K562 (cell line): ENCODE measurements around the gene LRCH1.

Experiments used
- GATA2 ChIP-seq: sonication (generic); formaldehyde crosslinking; IDR thresholded peaks from 2 replicates; pipeline ENCODE4 v1.4.0; 2020; ENCODE audit warnings: mild to moderate bottlenecking, missing genetic modification reagents
- KLF16 ChIP-seq: IDR thresholded peaks from 2 replicates; pipeline ENCODE4 v1.6.1; 2016; ENCODE audit warnings: antibody characterized with exemption
- RAD51 ChIP-seq: fragments of 450-650 bp; IDR thresholded peaks from 2 replicates; pipeline ENCODE4 v1.7.1; 2016; ENCODE audit warnings: low read depth, mild to moderate bottlenecking, borderline replicate concordance
- ZBTB49 ChIP-seq: sonication (generic); formaldehyde crosslinking; IDR thresholded peaks from 2 replicates; pipeline ENCODE4 v1.8.0; 2022; ENCODE audit warnings: missing genetic modification reagents, mild to moderate bottlenecking, borderline replicate concordance
- ZNF140 ChIP-seq: fragments of 250-450 bp; sonication (Bioruptor Pico); IDR thresholded peaks from 2 replicates; pipeline ENCODE4 v1.8.0; 2021; ENCODE audit warnings: moderate library complexity, mild to moderate bottlenecking, inconsistent platforms
- ZNF766 ChIP-seq: fragments of 200-800 bp; sonication (Bioruptor generic); conservative IDR thresholded peaks from 2 replicates; pipeline ENCODE4 v1.6.1; 2016; ENCODE audit warnings: missing genetic modification characterization, missing compliant biosample characterization
- TF ChIP-seq, protein P1 (sequence below): fragments of 250-450 bp; sonication (Bioruptor Pico); IDR thresholded peaks from 2 replicates; pipeline ENCODE4 v1.8.0; 2021; ENCODE audit warnings: mild to moderate bottlenecking, moderate library complexity

DNA sequence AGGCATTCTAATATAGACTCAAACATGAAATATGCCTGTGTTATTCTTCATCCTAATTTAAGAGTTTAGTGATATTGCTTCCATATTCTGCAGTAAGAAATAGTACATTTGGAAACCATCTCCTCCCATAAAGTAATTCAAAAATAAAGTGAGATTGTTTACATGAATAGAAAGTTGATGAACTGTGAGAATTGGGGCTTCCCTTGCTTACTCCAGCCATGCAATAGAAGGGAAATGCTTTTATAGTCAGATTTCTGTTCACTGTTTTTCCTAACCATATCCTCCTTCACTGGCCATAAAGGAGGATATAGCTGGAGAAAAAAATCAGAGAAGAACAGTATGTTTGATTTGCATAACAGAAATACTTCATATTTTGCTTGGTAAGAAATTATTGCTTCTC is 7.8 kb downstream of the LRCH1 start:
- no peak for TF ChIP-seq ZBTB49
- TF ChIP-seq, protein P1, sequence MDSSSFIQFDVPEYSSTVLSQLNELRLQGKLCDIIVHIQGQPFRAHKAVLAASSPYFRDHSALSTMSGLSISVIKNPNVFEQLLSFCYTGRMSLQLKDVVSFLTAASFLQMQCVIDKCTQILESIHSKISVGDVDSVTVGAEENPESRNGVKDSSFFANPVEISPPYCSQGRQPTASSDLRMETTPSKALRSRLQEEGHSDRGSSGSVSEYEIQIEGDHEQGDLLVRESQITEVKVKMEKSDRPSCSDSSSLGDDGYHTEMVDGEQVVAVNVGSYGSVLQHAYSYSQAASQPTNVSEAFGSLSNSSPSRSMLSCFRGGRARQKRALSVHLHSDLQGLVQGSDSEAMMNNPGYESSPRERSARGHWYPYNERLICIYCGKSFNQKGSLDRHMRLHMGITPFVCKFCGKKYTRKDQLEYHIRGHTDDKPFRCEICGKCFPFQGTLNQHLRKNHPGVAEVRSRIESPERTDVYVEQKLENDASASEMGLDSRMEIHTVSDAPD: no peak
- TF ChIP-seq RAD51: no peak
- no peak for TF ChIP-seq ZNF766 (CRISPR knock-in tag)
- TF ChIP-seq KLF16: no peak
- TF ChIP-seq ZNF140 (CRISPR knock-in tag): no peak
- no peak for TF ChIP-seq GATA2 (CRISPR knock-in tag)
